IMR-90 (cell line): Measurements from ENCODE around the gene TNFRSF13B.

ENCODE experiments used
- CHD1 ChIP-seq: IDR thresholded peaks from 2 replicates; pipeline ENCODE4 v1.6.1; 2012; ENCODE audit warnings: low read depth, low read length, improper control_type of control experiment
- CTCF ChIP-seq: conservative IDR thresholded peaks from 2 replicates; pipeline ENCODE4 v1.5.1; 2012; ENCODE audit warnings: mild to moderate bottlenecking, low read depth, low read length, improper control_type of control experiment
- POLR2A ChIP-seq: IDR thresholded peaks from 2 replicates; pipeline ENCODE4 v1.6.1; 2012; ENCODE audit warnings: mild to moderate bottlenecking, low read depth, low read length
- USF2 ChIP-seq: fragments of 150-350 bp; IDR thresholded peaks from 2 replicates; pipeline ENCODE4 v1.6.1; 2017; ENCODE audit warnings: mild to moderate bottlenecking, antibody characterized with exemption, low read length, low read depth

- TF ChIP-seq USF2 = no peak
- TF ChIP-seq CHD1 = no peak
- no peak for TF ChIP-seq CTCF
- TF ChIP-seq POLR2A = no peak
Measured at GRCh38 chr17:16942141-16943031, 29.5 kb downstream of the TNFRSF13B start.
